ENCODE data around the gene NME8.
A peak's percentile ranks its signal among the peaks of the same experiment; 100 is the strongest.

NME8 gene

DNA sequence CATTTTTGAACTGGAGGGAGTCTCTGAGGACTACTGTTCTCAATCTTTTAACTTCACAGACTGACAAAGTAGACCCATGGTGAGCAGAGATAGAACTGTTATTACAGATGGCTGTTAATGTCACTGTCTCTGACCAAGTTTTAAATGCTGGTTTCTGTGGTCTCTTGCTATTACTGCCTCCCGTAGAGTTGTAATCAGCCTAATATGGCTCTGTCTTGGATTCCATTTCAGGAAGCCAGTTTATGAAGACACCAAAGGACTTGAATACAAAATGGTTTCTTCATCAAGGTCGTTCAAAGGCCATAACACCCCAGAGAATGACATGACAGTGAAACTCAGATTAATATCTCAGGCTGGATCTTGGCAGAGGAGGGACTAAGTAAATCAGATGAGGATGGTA lies 64.4 kb downstream of the NME8 start:
- ChIA-PET CTCF (no interaction called here), POLR2A (ENCODE audit: low non-redundant PET) (no interaction called here)
- TF ChIP-seq, protein P1, sequence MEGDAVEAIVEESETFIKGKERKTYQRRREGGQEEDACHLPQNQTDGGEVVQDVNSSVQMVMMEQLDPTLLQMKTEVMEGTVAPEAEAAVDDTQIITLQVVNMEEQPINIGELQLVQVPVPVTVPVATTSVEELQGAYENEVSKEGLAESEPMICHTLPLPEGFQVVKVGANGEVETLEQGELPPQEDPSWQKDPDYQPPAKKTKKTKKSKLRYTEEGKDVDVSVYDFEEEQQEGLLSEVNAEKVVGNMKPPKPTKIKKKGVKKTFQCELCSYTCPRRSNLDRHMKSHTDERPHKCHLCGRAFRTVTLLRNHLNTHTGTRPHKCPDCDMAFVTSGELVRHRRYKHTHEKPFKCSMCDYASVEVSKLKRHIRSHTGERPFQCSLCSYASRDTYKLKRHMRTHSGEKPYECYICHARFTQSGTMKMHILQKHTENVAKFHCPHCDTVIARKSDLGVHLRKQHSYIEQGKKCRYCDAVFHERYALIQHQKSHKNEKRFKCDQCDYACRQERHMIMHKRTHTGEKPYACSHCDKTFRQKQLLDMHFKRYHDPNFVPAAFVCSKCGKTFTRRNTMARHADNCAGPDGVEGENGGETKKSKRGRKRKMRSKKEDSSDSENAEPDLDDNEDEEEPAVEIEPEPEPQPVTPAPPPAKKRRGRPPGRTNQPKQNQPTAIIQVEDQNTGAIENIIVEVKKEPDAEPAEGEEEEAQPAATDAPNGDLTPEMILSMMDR (conservative IDR thresholded peaks at IDR 0.05; ENCODE audit: low read depth): no peak
- DNase-seq (ENCODE audit: low spot score): no peak
- H3K27ac ChIP-seq: no peak overlapping the region

DNA sequence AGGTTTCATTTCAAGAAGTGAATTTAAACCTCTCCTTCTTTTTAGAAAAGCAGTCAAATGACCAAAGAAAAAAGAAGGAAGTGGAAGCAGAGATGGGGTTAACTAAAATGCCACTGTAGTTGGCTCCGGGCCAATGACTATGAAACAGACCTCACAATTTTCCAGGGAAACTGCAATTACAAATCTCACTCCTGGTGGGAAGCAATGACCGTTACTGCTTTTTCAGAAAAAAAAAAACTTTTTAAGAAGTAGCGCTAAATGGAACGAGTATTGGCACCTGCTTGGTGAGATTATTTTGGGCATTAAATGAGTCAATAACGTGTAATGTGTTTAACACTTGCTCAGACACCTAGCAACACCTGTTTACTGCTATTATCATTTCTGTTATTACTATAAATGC lies 67.0 kb downstream of the NME8 start:
- ChIA-PET POLR2A (ENCODE audit: low non-redundant PET) (no interaction called here), CTCF (interaction anchor here (0.6 kb wide), 1 partner anchor 454 kb away, joined by 7 read pairs; no protein-coding TSS in a partner anchor)
- TF ChIP-seq, protein P1 (conservative IDR thresholded peaks at IDR 0.05; ENCODE audit: low read depth): no peak
- no peak overlapping the region for H3K27ac ChIP-seq
- DNase-seq (ENCODE audit: low spot score): no peak

GRCh38 chr7:37916017-37916672 lies 67.7 kb downstream of the NME8 start:
- TF ChIP-seq, protein P1 (conservative IDR thresholded peaks at IDR 0.05; ENCODE audit: low read depth): no peak
- DNase-seq (ENCODE audit: low spot score): no peak
- ChIA-PET CTCF (no interaction called here), POLR2A (ENCODE audit: low non-redundant PET) (no interaction called here)
- no peak overlapping the region for H3K27ac ChIP-seq

DNA sequence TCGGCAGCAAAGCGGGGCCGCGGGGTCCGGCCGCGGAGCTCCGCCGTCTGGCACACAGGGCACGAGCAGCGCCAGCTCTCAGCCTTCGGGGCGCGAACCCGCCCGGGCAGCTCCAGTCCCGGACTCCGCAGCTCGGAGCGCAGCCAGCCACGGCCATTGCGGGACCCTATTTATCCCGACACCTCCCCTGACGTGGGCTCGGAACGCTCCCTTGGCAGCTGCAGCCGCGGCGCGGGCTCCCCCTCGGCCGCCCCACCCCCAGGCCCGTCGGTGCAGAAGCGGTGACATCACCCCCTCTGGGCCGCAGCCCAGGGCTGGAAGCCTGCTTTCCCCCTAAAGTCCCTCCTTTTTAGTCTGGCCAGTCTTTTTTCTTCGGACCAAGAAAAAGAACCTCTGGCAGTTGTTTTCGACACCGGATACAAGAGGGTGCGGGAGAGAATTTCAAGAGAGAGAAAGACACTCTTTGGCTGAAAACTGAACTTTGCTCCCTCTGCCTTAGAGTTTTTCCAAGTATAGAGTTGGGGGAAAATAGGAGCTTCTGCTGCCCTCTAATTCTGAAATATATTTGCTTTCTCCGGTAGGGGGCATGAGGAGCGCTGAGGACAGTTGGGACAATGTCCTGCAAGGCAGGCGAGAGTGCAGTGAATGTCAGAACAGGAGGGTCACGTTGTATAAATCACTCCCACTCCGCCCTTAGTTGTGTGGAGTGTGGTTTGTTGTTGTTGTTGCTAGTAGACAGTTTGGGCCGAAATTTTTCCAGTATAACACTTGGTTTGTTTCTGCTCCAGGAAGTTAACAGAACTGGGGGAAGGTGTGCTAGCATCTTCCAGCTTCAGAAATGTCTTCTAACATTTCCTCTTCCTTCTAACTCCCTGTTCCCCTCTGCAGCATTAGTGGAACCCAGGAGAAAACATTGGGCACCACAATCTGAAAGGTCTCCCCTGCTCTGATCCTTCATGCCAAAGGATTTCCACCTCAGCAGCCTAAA lies 68.6 kb downstream of the NME8 start, which contains the start of gene SFRP4:
TSS of gene SFRP4 (minus strand) at position 145 of the 988 bp plus-strand sequence. CDS start 280 bp downstream, outside the sequence.
- TF ChIP-seq, protein P1 (conservative IDR thresholded peaks at IDR 0.05; ENCODE audit: low read depth): peak; percentile 29; the same call in 1 of the 2 replicates
- POLR2A ChIA-PET (ENCODE audit: low non-redundant PET): no interaction called here
- no peak within 1 kb of the TSS for H3K27ac ChIP-seq
- CTCF ChIA-PET: interaction anchor here (0.6 kb wide), 6 partner anchors 8 to 755 kb away, joined by 3 to 4 read pairs (median 3); no protein-coding TSS in a partner anchor
- peak; percentile 2 for DNase-seq (ENCODE audit: low spot score)

- H3K27ac ChIP-seq: no peak overlapping the region
- TF ChIP-seq, protein P1 (conservative IDR thresholded peaks at IDR 0.05; ENCODE audit: low read depth): no peak
- CTCF ChIA-PET: no interaction called here
- POLR2A ChIA-PET (ENCODE audit: low non-redundant PET): no interaction called here
- no peak for DNase-seq (ENCODE audit: low spot score)
These were observed 70.1 kb downstream of the NME8 start for GRCh38 chr7:37918526-37918925.

DNA sequence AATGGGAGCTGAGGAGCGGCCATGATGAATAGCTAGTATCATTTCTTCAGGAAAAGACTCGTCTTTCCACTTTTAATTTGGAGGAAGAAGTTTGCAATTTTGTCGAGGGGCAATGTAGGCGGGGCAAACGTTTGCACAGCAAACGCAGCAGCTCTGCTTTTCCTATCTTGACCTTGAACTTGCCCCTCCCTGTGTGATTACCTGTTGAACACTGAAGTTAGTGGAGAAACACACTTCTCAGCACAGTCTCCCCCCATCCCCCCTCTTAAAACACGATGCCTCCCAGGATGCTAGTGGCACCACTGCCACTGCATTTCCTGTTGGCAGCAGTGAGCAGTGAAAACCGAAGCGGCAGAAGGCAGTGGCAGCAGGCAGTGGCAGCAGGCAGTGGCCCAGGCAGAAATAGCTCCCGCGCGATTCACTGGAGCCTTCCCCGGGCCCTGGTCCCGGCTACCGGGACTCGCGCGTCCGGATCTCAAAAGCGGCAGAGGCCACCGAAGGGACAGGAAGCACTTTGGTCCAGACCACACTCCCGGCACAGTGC lies 72.0 kb downstream of the NME8 start, which contains the start of gene EPDR1:
TSS of gene EPDR1 (plus strand) at position 336 of the 544 bp plus-strand sequence. CDS start 300 bp downstream, outside the sequence.
- no peak within 1 kb of the TSS for H3K27ac ChIP-seq
- ChIA-PET CTCF (interaction anchor here (0.5 to 0.6 kb wide), 2 partner anchors 19 to 85 kb away, joined by 3 read pairs; no protein-coding TSS in a partner anchor), POLR2A (ENCODE audit: low non-redundant PET) (no interaction called here)
- DNase-seq (ENCODE audit: low spot score): no peak
- TF ChIP-seq, protein P1 (conservative IDR thresholded peaks at IDR 0.05; ENCODE audit: low read depth): no peak

All from RWPE1 (cell line).